HG03342 (cell line): Measurements from ENCODE around the gene RNF187.

Experiments used
- ATAC-seq: cut with Tn5 transposase; IDR thresholded peaks from one replicate; pipeline ENCODE4 v1.9.1; 2021; ENCODE audit warnings: mild to moderate bottlenecking, moderate library complexity; ENCODE audit not compliant: unreplicated experiment

RNF187 gene

GRCh38 chr1:228507961-228508652 is 20.9 kb downstream of the RNF187 start:
- ATAC-seq = no peak

GRCh38 chr1:228508840-228509415 is 21.7 kb downstream of the RNF187 start:
- no peak for ATAC-seq

DNA sequence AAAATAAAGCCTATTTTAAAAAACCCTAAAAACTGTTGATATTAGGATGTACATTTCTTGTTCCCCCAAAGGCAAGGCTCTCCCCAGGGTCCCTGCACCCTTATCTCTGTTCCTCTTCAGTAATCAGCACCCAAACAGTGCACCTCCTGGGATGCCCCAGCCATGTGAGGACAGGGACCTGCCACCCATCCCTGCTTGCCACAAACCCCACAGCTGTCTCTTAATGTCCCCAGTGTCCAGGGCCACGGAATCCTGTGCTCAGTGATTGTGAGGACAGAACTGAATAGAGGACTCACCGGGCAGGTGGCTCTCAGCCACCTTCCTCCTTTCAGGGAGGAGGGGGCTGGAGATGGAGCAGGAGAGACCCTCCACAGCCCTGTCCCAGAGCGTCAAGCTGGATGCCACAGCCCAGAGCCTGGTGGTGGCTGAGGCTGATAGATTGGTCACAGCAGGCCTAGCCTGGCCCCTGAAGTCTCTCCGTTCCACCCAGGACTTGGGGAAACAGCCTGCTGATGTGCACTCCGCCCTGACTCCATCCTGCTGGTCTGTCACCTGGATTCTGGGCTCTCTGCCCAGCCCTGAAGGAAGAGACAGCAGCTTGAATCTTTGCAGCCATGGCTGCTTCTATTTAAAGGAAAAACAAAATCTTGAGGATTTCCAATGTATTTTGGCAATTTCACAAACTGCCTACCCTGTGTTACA is 23.1 kb downstream of the RNF187 start:
- no peak for ATAC-seq

DNA sequence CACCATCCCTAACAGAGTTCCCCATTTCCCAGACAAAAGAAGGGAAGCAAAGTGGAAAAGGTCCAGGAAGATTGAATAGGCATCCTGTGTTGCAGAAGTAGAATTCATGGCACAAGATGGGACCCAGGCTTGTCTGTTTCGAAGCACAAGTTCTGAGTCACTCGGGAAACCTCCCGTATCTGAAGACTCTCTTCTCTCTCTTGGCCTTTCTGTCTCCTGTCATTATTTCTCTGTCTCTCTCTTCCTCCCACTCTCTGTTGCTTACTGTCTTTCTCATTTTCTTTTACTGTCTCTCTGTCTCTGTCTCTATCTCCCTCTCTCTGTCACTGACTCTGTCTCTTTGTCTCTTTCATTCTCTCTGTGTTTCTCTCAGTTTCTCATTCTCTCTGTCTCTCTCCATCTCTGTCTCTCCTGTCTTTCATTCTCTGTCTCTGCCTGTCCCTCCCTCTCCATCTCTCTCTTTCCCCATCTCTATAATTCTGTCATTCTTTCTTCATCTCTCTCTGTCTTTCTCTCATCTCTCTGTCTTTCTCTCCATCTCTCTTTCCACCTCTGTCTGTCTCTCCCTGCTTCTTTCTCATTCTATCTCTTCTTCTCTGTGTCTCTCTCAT is 23.7 kb downstream of the RNF187 start:
- ATAC-seq = no peak

- no peak for ATAC-seq
These were observed 24.6 kb downstream of the RNF187 start for GRCh38 chr1:228511546-228512445.

GRCh38 chr1:228512781-228513198 is 25.6 kb downstream of the RNF187 start:
- no peak for ATAC-seq

- ATAC-seq = no peak
These were observed 26.2 kb downstream of the RNF187 start for GRCh38 chr1:228513236-228513900.

- ATAC-seq = no peak
These were observed 27.2 kb downstream of the RNF187 start for GRCh38 chr1:228514421-228514820.

- no peak for ATAC-seq
These were observed 28.1 kb downstream of the RNF187 start for GRCh38 chr1:228515200-228515834.

DNA sequence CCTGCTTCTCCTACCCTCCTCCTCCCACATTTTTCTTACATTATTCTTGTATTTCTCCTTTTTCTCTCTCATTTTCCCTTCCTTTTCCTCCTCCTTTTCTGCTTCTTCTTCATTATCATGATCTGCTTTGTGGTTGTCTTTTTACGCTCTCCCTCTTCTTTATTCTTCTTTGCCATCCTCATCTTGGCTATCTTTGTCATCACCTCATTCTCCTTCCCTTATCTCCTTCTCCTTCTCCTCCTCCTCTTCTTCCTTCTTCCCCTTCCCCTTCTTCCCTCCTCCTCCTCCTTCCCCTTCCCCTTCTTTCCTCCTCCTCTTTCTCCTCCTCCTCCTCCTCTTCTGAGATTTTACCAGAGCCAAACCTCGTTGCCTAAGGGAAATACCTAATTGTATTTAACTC is 30.5 kb downstream of the RNF187 start:
- no peak for ATAC-seq

DNA sequence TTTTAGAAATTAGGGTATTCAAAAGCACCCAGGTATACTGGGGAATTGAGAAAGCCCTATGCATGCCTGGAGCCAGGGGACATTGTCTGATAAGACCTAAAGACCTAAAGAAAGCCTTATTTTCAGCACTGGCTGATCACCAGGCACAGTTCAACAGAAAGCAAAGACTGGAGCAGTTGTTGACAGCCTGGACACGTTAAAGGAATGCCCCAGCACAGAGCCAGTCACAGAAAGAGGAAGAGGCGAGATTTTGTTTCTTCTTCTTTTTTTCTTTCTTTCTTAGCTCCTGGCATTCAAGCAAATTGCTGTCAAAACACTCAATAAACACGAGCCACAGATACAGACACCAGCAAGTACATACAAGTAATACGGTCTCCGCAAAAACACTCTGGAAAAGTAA is 40.4 kb downstream of the RNF187 start:
- no peak for ATAC-seq

DNA sequence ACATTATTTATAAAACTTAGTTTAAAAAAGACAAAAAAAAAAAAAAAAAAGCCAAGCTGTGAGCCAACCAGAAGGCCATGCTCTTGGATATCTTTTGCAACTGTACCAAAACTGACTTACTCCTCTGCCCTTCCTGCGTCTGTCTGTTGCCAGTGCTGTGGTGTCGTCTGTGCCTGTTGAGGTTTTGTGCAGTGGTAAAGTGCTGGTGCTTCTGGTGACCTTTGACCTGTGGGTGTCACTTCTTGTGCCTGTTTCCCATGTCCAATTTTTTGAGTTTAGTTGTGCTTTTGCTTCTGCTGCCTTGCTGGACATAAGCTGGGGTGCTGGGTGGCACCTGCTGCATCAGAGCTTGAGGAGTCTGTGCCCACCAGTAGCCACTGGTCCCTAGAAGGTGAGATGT is 41.4 kb downstream of the RNF187 start:
- ATAC-seq = no peak

DNA sequence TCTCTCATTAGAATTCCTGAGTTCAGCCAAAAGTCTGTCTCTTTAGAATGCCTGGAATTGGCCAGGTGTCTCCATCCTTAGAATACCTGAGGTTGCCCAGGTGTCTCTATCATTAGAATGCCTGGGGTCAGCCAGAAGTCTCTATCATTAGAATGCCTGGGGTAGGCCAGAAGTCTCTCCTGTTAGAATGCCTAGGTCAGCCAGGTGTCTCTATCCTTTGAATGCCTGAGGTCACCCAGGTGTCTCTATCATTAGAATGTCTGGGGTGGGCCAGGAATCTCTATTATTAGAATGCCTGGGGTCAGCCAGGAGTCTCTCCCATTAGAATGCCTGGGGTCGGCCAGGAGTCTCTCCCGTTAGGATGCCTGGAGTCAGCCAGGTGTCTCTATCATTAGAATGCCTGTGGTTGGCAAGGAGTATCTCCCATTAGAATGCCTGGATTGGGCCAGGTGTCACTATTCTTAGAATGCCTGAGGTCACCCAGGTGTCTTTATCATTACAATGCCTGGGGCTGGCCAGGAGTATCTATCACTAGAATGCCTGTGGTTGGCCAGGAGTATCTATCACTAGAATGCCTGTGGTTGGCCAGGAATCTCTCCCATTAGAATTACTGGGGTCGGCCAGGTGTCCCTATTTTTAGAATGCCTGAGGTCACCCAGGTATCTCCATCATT is 43.0 kb downstream of the RNF187 start:
- ATAC-seq = no peak

- ATAC-seq = no peak
These were observed 44.0 kb downstream of the RNF187 start for GRCh38 chr1:228530951-228531731.

DNA sequence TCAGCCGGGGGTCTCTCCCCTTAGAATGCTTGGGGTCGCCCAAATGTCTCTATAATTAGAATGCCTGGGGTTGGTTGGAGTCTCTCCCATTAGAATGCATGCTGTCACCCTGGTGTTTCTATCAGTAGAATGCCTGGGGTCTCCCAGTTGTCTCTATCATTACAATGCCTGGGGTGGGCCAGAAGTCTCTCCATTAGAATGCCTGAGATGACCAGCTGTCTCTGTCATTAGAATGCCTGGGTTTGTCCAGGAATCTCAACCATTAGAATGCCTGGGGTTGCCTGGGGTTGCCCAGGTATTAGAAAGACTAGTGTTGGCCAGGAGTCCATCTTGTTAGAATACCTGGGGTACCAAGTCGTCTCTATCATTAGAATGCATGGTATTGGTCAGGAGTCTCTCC is 51.6 kb downstream of the RNF187 start:
- no peak for ATAC-seq

DNA sequence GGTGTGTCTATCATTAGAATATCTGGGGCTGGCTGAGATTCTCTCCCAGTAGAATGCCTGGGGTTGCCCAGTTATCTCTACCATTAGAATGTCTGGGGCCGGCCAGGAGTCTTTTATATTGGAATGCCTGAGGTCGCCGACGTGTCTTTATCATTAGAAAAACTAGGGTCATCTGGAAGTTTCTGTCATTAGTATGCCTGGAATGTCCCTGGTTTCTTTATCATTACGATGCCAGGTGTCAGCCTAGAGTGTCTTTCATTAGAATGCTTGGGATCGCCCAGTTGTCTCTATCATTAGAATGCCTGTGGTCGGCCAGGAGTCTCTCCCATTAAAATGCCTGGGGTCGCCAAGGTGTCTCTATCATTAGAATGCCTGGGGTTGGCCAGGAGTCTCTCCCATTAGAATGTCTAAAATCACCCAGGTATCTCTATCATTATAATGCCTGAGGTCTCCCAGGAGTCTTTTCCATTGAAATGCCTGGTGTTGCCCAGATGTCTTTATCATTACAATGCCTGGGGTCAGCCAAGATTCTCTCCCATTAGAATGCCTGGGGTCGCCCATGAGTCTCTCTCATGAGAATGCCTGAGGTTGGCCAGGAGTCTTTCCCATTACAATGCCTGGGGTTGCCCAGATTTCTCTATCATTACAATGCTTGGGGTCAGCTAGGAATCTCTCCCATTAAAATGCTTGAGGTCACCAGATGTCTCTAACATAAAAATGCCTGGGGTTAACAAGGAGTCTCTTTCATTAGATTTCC is 53.2 kb downstream of the RNF187 start:
- no peak for ATAC-seq

GRCh38 chr1:228541725-228542124 is 54.5 kb downstream of the RNF187 start:
- ATAC-seq = no peak

DNA sequence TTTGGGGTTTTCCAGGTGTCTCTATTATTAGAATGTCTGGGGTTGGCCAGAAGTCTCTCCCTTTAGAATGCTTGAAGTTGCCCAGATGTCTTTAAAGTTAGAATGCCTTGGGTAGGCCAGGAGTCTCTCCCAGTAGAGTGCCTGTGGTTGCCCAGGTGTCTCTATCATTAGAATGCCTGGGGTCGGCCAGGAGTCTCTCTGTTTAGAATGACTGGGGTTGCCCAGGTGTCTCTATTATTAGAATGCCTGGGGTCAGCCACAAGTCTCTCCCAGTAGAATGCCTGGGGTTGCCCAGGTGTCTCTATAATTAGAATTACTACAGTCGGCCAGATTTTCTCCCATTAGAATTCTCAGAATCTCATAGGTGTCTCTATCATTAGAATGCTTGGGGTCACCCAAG is 55.2 kb downstream of the RNF187 start:
- no peak for ATAC-seq
